ENCODE data around the gene AQP2.
"Not testable (repeated sequence)": the region's sequence is repeated elsewhere in the genome, so short reads cannot be mapped to it uniquely, and the experiment has no call there.

The AQP2 gene

GRCh38 chr12:49987625-49988303, 37.2 kb downstream of the AQP2 start:
- no peak for DNase-seq (ENCODE audit: low spot score)

DNA sequence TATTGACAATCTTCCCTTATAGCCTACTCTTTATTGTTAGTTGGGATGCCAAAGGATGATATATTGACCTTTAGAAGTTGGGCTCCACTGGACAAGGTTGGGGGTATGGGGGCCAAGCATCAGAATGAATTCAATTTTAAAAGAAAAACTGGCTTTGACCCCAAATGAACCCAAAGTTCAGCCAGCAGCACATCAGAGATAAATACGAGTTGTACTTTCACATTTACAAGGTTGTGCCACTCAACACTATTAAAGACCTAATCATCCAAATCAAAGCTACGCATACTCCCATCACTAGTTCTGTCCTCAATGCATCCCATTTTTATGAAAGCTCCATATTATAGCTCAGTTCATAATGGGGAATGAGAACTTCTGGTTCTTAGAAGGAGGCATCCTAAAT, 38.9 kb downstream of the AQP2 start:
- DNase-seq (ENCODE audit: low spot score): not testable (repeated sequence)

DNA sequence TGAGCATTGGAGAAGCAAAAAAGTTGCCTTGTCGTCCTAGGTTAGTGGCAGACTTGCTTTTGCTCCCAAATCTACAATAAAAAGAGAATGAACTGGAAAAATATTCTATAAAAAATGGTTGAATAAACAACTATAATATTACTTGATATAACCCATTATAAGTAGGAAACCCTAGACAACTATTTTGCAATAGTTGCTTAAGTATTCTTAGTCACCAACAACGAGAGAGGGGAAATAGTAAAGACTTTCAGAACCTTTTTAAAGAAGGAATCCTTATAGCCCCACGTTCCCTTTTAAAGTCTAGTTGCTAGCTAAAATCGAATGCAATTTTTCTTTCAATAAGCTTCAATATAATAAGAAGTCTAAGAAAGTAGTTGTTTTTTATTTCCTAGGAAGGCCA, 39.7 kb downstream of the AQP2 start:
- DNase-seq (ENCODE audit: low spot score): no peak

- DNase-seq (ENCODE audit: low spot score): no peak
Observed at GRCh38 chr12:49998453-49998852, 47.9 kb downstream of the AQP2 start.

DNA sequence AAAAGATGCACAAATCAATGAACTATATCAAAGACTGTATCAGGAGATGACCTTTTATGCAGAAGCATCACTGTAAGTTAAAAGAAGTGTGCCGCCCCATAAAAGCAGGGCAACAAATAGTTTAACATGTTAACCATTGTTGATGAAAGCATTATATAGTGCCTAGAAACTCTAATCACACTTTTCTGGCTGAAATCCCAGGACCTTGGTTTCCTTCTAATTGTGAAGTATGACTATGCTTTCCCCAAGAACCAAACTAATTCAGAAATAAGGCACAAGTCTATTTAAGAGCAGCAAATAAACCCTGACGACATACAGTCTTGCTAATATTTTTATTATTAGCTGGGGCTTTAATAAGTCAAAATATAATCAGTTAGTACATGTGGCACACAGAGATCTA, 53.1 kb downstream of the AQP2 start:
- no peak for DNase-seq (ENCODE audit: low spot score)

GRCh38 chr12:50004696-50005095, 54.2 kb downstream of the AQP2 start:
- no peak for DNase-seq (ENCODE audit: low spot score)

DNA sequence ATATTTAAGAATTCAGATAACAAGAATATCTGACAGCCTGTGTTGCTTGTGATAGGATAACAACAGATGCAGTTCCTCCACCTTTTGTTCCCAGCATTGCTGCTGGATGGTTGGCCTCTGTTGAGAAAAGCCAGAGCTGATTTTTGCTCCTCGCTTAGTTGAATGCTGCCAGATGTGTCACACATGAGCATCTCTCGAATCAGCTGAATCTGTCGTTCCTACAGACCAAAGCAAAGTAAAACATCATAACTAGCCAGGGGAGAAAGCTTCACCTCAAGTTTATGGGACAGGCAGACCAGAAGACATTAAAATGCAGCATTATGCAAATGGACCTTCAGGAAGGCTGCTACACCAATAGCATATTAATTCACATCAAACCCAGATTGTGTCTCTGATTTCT, 54.6 kb downstream of the AQP2 start:
- DNase-seq (ENCODE audit: low spot score): peak; percentile 65

DNA sequence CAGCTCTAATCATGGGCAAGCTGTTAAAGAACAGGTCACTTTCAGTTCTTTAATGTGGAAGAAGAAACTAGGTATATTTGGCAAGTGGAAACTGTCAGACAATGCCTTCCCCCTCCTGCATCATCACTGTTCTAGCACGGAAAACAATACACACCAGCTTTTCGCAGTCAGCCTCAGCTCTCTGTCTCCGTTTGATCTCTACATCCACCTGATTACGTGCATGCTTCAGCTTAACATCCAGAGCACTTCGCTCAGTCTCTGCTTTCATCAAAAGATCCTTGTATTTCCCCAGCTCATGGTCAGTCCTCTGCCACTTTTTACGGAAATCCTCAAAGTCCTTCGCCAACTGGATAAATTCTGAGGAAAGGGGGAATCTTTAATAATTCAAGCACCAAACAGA, 55.7 kb downstream of the AQP2 start:
- DNase-seq (ENCODE audit: low spot score): peak; percentile 69

GRCh38 chr12:50006754-50007442, 56.4 kb downstream of the AQP2 start:
- no peak for DNase-seq (ENCODE audit: low spot score)

Measured in pons (tissue), 1 donor.